Measurements from ENCODE around the gene THRAP3.

DNA sequence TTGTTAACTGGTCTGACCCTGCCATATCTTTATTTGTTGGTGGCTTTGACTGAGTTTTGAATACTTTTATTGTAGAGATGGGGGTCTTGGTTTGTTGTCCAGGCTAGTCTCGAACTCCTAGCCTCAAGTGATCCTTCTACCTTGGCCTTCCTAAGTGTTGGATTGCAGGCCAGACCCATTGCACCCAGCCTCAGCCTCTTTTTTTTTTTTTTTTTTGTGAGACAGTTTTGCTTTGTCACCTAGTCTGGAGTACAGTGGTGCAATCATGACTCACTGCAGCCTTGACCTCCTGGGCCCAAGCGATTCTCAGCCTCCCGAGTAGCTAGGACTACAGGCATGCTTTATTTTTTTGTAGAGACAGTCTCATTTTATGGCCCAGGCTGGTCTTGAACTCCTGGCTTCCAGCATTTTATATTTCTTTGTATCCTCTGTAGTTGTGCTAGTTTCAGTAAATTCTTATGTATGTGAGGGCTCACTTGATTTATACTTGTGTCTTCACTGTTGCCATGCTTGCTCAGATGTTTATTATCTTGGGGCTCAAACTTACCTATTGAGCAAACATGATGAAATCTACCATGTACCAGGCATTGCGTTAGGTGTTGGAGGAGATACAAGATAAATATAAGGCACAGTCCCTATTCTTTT lies 24.1 kb downstream of the THRAP3 start:
- TF ChIP-seq, protein P1, sequence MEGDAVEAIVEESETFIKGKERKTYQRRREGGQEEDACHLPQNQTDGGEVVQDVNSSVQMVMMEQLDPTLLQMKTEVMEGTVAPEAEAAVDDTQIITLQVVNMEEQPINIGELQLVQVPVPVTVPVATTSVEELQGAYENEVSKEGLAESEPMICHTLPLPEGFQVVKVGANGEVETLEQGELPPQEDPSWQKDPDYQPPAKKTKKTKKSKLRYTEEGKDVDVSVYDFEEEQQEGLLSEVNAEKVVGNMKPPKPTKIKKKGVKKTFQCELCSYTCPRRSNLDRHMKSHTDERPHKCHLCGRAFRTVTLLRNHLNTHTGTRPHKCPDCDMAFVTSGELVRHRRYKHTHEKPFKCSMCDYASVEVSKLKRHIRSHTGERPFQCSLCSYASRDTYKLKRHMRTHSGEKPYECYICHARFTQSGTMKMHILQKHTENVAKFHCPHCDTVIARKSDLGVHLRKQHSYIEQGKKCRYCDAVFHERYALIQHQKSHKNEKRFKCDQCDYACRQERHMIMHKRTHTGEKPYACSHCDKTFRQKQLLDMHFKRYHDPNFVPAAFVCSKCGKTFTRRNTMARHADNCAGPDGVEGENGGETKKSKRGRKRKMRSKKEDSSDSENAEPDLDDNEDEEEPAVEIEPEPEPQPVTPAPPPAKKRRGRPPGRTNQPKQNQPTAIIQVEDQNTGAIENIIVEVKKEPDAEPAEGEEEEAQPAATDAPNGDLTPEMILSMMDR (conservative IDR thresholded peaks at IDR 0.05; ENCODE audit: low read depth in 2 of 2): no peak
- no peak for TF ChIP-seq STAT1 (IDR thresholded peaks at IDR 0.05; ENCODE audit: unreplicated experiment)
- TF ChIP-seq, protein P2, sequence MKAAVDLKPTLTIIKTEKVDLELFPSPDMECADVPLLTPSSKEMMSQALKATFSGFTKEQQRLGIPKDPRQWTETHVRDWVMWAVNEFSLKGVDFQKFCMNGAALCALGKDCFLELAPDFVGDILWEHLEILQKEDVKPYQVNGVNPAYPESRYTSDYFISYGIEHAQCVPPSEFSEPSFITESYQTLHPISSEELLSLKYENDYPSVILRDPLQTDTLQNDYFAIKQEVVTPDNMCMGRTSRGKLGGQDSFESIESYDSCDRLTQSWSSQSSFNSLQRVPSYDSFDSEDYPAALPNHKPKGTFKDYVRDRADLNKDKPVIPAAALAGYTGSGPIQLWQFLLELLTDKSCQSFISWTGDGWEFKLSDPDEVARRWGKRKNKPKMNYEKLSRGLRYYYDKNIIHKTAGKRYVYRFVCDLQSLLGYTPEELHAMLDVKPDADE (IDR thresholded peaks at IDR 0.05): no peak
- no peak for TF ChIP-seq EZH2 (IDR thresholded peaks at IDR 0.05; ENCODE audit: low read depth, unreplicated experiment)
- TF ChIP-seq POLR2AphosphoS5 (IDR thresholded peaks at IDR 0.05; ENCODE audit: low read depth): no peak
- no peak for TF ChIP-seq CREB1 (CRISPR knock-in tag; IDR thresholded peaks at IDR 0.05; ENCODE audit: low read depth)
- TF ChIP-seq, protein P3, sequence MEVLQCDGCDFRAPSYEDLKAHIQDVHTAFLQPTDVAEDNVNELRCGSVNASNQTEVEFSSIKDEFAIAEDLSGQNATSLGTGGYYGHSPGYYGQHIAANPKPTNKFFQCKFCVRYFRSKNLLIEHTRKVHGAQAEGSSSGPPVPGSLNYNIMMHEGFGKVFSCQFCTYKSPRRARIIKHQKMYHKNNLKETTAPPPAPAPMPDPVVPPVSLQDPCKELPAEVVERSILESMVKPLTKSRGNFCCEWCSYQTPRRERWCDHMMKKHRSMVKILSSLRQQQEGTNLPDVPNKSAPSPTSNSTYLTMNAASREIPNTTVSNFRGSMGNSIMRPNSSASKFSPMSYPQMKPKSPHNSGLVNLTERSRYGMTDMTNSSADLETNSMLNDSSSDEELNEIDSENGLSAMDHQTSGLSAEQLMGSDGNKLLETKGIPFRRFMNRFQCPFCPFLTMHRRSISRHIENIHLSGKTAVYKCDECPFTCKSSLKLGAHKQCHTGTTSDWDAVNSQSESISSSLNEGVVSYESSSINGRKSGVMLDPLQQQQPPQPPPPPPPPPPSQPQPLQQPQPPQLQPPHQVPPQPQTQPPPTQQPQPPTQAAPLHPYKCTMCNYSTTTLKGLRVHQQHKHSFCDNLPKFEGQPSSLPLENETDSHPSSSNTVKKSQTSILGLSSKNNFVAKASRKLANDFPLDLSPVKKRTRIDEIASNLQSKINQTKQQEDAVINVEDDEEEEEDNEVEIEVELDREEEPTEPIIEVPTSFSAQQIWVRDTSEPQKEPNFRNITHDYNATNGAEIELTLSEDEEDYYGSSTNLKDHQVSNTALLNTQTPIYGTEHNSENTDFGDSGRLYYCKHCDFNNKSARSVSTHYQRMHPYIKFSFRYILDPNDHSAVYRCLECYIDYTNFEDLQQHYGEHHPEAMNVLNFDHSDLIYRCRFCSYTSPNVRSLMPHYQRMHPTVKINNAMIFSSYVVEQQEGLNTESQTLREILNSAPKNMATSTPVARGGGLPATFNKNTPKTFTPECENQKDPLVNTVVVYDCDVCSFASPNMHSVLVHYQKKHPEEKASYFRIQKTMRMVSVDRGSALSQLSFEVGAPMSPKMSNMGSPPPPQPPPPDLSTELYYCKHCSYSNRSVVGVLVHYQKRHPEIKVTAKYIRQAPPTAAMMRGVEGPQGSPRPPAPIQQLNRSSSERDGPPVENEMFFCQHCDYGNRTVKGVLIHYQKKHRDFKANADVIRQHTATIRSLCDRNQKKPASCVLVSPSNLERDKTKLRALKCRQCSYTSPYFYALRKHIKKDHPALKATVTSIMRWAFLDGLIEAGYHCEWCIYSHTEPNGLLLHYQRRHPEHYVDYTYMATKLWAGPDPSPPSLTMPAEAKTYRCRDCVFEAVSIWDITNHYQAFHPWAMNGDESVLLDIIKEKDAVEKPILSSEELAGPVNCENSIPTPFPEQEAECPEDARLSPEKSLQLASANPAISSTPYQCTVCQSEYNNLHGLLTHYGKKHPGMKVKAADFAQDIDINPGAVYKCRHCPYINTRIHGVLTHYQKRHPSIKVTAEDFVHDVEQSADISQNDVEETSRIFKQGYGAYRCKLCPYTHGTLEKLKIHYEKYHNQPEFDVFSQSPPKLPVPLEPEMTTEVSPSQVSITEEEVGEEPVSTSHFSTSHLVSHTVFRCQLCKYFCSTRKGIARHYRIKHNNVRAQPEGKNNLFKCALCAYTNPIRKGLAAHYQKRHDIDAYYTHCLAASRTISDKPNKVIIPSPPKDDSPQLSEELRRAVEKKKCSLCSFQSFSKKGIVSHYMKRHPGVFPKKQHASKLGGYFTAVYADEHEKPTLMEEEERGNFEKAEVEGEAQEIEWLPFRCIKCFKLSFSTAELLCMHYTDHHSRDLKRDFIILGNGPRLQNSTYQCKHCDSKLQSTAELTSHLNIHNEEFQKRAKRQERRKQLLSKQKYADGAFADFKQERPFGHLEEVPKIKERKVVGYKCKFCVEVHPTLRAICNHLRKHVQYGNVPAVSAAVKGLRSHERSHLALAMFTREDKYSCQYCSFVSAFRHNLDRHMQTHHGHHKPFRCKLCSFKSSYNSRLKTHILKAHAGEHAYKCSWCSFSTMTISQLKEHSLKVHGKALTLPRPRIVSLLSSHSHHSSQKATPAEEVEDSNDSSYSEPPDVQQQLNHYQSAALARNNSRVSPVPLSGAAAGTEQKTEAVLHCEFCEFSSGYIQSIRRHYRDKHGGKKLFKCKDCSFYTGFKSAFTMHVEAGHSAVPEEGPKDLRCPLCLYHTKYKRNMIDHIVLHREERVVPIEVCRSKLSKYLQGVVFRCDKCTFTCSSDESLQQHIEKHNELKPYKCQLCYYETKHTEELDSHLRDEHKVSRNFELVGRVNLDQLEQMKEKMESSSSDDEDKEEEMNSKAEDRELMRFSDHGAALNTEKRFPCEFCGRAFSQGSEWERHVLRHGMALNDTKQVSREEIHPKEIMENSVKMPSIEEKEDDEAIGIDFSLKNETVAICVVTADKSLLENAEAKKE (CRISPR knock-in tag; IDR thresholded peaks at IDR 0.05): no peak
- no peak for TF ChIP-seq JUNB (IDR thresholded peaks at IDR 0.05; ENCODE audit: unreplicated experiment)
- TF ChIP-seq, protein P4, sequence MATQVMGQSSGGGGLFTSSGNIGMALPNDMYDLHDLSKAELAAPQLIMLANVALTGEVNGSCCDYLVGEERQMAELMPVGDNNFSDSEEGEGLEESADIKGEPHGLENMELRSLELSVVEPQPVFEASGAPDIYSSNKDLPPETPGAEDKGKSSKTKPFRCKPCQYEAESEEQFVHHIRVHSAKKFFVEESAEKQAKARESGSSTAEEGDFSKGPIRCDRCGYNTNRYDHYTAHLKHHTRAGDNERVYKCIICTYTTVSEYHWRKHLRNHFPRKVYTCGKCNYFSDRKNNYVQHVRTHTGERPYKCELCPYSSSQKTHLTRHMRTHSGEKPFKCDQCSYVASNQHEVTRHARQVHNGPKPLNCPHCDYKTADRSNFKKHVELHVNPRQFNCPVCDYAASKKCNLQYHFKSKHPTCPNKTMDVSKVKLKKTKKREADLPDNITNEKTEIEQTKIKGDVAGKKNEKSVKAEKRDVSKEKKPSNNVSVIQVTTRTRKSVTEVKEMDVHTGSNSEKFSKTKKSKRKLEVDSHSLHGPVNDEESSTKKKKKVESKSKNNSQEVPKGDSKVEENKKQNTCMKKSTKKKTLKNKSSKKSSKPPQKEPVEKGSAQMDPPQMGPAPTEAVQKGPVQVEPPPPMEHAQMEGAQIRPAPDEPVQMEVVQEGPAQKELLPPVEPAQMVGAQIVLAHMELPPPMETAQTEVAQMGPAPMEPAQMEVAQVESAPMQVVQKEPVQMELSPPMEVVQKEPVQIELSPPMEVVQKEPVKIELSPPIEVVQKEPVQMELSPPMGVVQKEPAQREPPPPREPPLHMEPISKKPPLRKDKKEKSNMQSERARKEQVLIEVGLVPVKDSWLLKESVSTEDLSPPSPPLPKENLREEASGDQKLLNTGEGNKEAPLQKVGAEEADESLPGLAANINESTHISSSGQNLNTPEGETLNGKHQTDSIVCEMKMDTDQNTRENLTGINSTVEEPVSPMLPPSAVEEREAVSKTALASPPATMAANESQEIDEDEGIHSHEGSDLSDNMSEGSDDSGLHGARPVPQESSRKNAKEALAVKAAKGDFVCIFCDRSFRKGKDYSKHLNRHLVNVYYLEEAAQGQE (IDR thresholded peaks at IDR 0.05; ENCODE audit: unreplicated experiment): no peak
- no peak for TF ChIP-seq EZH2phosphoT487 (IDR thresholded peaks at IDR 0.05; ENCODE audit: unreplicated experiment)
- no peak for TF ChIP-seq NANOG (IDR thresholded peaks at IDR 0.05; ENCODE audit: borderline replicate concordance)
- no peak for TF ChIP-seq ZNF331 (CRISPR knock-in tag; IDR thresholded peaks at IDR 0.05; ENCODE audit: low read depth)
